HFF-Myc (cell line): Measurements from ENCODE around the gene PDIA2.

Source experiments
- DNase-seq: peaks from one replicate; pipeline ENCODE4 v3.0.0-alpha.2; 2011; ENCODE audit warnings: low read depth; ENCODE audit errors: extremely low read depth
- H3K4me3 ChIP-seq: replicated peaks from 2 replicates; pipeline ENCODE4 v1.5.1; 2011; ENCODE audit warnings: low read depth, mild to moderate bottlenecking, control low read depth, low read length
- CTCF ChIP-seq: IDR thresholded peaks from 2 replicates; pipeline ENCODE4 v1.5.1; 2012; ENCODE audit warnings: mild to moderate bottlenecking, low read depth, low read length, control low read depth; ENCODE audit errors: missing control alignments

Gene PDIA2

GRCh38 chr16:268141-269053 is 14.6 kb upstream of the PDIA2 start:
- no peak for TF ChIP-seq CTCF
- no peak overlapping the region for H3K4me3 ChIP-seq
- DNase-seq: no peak

- TF ChIP-seq CTCF: no peak
- no peak for DNase-seq
- no peak overlapping the region for H3K4me3 ChIP-seq
Measured at GRCh38 chr16:269061-269796, 13.7 kb upstream of the PDIA2 start.

GRCh38 chr16:270381-271255 is 12.3 kb upstream of the PDIA2 start:
- no peak for DNase-seq
- H3K4me3 ChIP-seq: no peak overlapping the region
- TF ChIP-seq CTCF: no peak

- TF ChIP-seq CTCF: no peak
- no peak overlapping the region for H3K4me3 ChIP-seq
- DNase-seq: no peak
Measured at GRCh38 chr16:272633-273546, 10.1 kb upstream of the PDIA2 start.

- DNase-seq: no peak
- H3K4me3 ChIP-seq: no peak overlapping the region
- no peak for TF ChIP-seq CTCF
Measured at GRCh38 chr16:273547-274421, 9.2 kb upstream of the PDIA2 start.
